ENCODE measurements around the gene TMCO6. TPM values are rescaled to one million over a fixed set of nuclear protein-coding genes. Genes with fewer than 3 reads are reported as not detected.

TMCO6 gene
- total and polyA plus RNA-seq, 9 of the 15 experiments (the other 6 are each of a cell fraction or from before 2014, with no cell fraction given), result 3.4 to 46.4 (median 16.7) TPM

DNA sequence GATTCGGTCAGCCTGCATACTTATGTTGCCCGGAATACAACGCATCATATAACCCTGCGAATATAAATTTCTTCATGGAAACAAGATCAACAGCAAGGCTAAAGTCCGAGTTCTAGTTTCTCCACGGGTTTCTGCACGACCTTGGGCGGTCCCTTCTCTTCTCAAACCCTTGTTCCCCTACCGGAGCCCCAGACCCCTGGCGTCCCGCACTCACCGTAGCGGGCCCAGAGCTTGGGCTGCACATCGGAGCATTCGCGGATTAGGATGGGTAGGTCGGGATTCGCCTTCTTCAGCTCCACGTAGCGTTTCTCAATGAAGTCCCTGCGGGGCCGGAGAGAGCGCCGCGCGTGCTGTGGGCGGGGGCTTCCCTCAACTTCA is 7.8 kb downstream of the TMCO6 start (continued):
- TF ChIP-seq, protein P1, sequence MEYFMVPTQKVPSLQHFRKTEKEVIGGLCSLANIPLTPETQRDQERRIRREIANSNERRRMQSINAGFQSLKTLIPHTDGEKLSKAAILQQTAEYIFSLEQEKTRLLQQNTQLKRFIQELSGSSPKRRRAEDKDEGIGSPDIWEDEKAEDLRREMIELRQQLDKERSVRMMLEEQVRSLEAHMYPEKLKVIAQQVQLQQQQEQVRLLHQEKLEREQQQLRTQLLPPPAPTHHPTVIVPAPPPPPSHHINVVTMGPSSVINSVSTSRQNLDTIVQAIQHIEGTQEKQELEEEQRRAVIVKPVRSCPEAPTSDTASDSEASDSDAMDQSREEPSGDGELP (CRISPR knock-in tag; IDR thresholded peaks at IDR 0.05; ENCODE audit: borderline replicate concordance), result no peak
- TF ChIP-seq, protein P2, sequence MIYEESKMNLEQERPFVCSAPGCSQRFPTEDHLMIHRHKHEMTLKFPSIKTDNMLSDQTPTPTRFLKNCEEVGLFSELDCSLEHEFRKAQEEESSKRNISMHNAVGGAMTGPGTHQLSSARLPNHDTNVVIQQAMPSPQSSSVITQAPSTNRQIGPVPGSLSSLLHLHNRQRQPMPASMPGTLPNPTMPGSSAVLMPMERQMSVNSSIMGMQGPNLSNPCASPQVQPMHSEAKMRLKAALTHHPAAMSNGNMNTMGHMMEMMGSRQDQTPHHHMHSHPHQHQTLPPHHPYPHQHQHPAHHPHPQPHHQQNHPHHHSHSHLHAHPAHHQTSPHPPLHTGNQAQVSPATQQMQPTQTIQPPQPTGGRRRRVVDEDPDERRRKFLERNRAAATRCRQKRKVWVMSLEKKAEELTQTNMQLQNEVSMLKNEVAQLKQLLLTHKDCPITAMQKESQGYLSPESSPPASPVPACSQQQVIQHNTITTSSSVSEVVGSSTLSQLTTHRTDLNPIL (CRISPR knock-in tag; IDR thresholded peaks at IDR 0.05), result no peak
- TF ChIP-seq, protein P3, sequence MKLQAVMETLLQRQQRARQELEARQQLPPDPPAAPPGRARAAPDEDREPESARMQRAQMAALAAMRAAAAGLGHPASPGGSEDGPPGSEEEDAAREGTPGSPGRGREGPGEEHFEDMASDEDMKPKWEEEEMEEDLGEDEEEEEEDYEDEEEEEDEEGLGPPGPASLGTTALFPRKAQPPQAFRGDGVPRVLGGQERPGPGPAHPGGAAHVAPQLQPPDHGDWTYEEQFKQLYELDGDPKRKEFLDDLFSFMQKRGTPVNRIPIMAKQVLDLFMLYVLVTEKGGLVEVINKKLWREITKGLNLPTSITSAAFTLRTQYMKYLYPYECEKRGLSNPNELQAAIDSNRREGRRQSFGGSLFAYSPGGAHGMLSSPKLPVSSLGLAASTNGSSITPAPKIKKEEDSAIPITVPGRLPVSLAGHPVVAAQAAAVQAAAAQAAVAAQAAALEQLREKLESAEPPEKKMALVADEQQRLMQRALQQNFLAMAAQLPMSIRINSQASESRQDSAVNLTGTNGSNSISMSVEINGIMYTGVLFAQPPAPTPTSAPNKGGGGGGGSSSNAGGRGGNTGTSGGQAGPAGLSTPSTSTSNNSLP (IDR thresholded peaks at IDR 0.05; ENCODE audit: borderline replicate concordance, low read depth, low read length), result no peak
- TF ChIP-seq RBBP5 (IDR thresholded peaks at IDR 0.05; ENCODE audit: borderline replicate concordance, insufficient read depth, low read length, poor library complexity, severe bottlenecking), result no peak
- no peak for TF ChIP-seq HNRNPH1 (optimal IDR thresholded peaks at IDR 0.05; ENCODE audit: low read depth, low read length)
- no peak for TF ChIP-seq CC2D1A (IDR thresholded peaks at IDR 0.05)
- no peak for TF ChIP-seq PHB2 (IDR thresholded peaks at IDR 0.05; ENCODE audit: low read depth)
- TF ChIP-seq KHSRP (IDR thresholded peaks at IDR 0.05), result no peak
- TF ChIP-seq NR3C1 (CRISPR knock-in tag; IDR thresholded peaks at IDR 0.05), result no peak
- no peak for TF ChIP-seq PCBP2 (IDR thresholded peaks at IDR 0.05; ENCODE audit: low read depth, low read length, poor library complexity, severe bottlenecking)
- no peak for TF ChIP-seq NR2C2 (CRISPR knock-in tag; IDR thresholded peaks at IDR 0.05)
- no peak for TF ChIP-seq NR2C2 (tag; IDR thresholded peaks at IDR 0.05)
- no peak for TF ChIP-seq HCFC1 (IDR thresholded peaks at IDR 0.05; ENCODE audit: low read depth, low read length)
- TF ChIP-seq ZFP30 (CRISPR knock-in tag; IDR thresholded peaks at IDR 0.05; ENCODE audit: borderline replicate concordance), result no peak
- TF ChIP-seq PTRF (tag; IDR thresholded peaks at IDR 0.05), result no peak
- TF ChIP-seq ZNF324 (CRISPR knock-in tag; IDR thresholded peaks at IDR 0.05), result no peak
- TF ChIP-seq XRCC3 (IDR thresholded peaks at IDR 0.05), result no peak
- no peak for TF ChIP-seq KDM2B (CRISPR knock-in tag; IDR thresholded peaks at IDR 0.05)
- TF ChIP-seq ZNF41 (CRISPR knock-in tag; conservative IDR thresholded peaks at IDR 0.05), result no peak
- TF ChIP-seq ASH1L (IDR thresholded peaks at IDR 0.05; ENCODE audit: borderline replicate concordance, low read depth, partially characterized antibody), result no peak
- no peak for TF ChIP-seq SNRNP70 (optimal IDR thresholded peaks at IDR 0.05; ENCODE audit: low read depth, low read length)
- TF ChIP-seq ZBTB17 (CRISPR knock-in tag; IDR thresholded peaks at IDR 0.05), result no peak
- TF ChIP-seq RUNX1 (IDR thresholded peaks at IDR 0.05; ENCODE audit: low read depth), result no peak
- no peak for TF ChIP-seq TCF7 (IDR thresholded peaks at IDR 0.05; ENCODE audit: borderline replicate concordance)
- 0 out of 2 replicates have a peak, but pooled peaks have one; percentile 8 for TF ChIP-seq EGR1 (conservative IDR thresholded peaks at IDR 0.05)
- no peak for TF ChIP-seq POLR2B (IDR thresholded peaks at IDR 0.05; ENCODE audit: low read depth, partially characterized antibody)
- TF ChIP-seq HDGF (IDR thresholded peaks at IDR 0.05), result no peak
- TF ChIP-seq, protein P4, sequence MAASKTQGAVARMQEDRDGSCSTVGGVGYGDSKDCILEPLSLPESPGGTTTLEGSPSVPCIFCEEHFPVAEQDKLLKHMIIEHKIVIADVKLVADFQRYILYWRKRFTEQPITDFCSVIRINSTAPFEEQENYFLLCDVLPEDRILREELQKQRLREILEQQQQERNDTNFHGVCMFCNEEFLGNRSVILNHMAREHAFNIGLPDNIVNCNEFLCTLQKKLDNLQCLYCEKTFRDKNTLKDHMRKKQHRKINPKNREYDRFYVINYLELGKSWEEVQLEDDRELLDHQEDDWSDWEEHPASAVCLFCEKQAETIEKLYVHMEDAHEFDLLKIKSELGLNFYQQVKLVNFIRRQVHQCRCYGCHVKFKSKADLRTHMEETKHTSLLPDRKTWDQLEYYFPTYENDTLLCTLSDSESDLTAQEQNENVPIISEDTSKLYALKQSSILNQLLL (CRISPR knock-in tag; IDR thresholded peaks at IDR 0.05; ENCODE audit: borderline replicate concordance), result no peak

Measured in K562 (cell line).